TTC549 (cell line): ENCODE data around the gene OBP2B.
"Not testable (repeated sequence)": the region's sequence is repeated elsewhere in the genome, so short reads cannot be mapped to it uniquely, and the experiment has no call there.

ENCODE experiments used
- FAIRE-seq: peaks from 2 replicates; lab custom pipeline; 2012; peaks lifted over from hg19 to GRCh38; lab: Jason Lieb, UNC

OBP2B gene

GRCh38 chr9:133238272-133238850, 29.3 kb upstream of the OBP2B start:
- FAIRE-seq, result peak; percentile 32

GRCh38 chr9:133237035-133237731, 28.1 kb upstream of the OBP2B start:
- FAIRE-seq, result no peak

GRCh38 chr9:133236291-133237034, 27.4 kb upstream of the OBP2B start:
- not testable (repeated sequence) for FAIRE-seq

- no peak for FAIRE-seq
Measured at GRCh38 chr9:133235549-133236222, 26.6 kb upstream of the OBP2B start.

DNA sequence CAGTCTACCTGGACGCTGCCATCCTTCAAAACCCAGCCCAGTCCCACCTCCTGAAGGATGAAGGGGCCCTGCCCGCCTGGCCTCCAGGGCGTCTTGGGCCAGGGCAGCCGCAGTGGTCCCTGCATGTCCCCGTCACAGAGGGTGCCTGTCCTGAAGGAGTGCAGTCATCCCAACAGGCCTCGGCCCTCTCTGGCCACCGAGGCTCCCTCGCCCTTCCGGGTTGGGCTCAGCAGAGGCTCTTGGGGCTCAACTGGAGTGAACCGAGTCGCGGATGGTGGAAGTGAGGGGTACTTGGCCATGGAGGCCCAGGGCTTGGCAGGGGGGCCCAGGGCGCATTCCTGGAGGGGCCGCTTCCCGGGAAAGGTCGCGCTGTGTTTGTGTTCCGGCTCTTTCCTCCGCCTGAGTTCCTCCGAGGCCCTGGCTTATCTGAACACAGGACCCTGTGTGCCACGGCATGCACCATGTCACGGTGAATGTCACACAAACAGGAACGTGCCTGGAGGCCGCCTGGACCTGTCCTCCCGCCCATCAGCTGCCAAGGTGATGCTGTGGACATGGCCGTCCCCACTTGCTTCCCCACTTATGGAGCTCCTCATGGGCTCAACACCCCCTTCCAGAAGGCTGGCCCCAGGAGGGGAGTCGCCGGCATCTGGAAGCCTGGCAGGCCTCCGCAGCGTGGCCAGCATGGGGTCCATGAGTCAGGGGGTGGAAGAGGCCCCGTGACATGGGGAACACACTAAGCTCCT, 25.7 kb upstream of the OBP2B start:
- no peak for FAIRE-seq

DNA sequence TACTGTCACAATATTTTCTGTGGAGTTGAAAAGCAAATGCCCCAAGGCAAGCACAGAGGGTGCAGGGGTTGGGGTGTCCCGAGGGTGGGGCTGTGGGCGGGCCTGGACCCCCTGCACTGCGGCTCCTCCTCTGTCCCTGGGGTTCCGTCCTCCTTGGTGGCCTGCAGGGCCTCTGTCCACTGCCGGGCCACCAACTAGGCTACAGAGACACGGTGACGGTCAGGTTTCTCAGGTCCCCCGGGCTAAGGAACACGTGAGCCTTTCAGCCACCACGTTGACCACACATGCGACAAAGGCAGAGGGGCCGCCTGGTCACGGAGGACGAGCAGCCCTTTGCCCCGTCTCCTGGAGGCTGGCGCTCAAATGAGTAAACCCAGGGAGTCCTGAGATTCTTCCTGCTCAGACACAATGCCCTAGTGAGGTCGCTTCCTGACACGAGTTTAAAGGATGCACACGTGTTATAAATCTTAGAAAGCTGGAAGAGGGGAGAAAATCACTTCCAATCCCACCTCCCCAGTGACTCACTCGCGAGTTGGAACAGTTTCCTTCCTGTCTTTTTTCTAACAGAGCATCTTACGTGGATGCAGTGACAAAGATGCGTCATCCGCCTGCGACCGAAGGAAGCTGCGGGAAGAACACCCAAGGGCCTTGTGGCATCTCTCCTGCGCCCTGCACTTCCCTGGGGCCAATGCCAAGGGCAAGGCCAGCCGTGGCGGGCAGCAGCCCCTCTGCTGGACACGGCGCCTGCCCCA, 24.8 kb upstream of the OBP2B start:
- no peak for FAIRE-seq

DNA sequence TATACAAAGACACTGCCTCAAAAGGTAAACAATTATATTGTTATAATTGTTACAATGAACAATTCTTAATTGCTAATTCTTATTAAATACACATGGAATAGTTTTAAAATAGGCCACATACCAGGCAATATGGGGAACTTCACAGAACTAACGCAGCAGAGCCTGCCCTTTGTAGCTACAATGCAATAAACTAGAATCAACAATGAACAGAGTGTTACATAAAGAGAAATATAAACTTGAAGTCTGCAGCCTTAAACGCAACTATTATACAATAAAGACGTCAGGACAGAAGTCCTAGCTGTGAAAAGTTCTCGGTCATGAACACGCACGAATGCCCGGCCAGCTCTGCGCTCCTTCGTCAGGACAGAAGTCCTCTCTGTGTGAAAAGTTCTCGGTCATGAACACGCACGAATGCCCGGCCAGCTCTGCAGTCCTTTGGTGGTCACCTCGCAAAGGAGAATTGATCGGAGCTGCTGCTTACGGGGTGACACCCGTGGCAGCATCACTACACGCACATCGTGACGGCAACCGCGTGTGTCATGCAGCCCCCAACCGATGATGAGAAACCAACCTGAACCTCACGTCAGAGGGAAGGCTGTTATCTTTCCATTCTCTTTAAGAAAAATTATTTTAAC, 23.0 kb upstream of the OBP2B start:
- FAIRE-seq, result not testable (repeated sequence)

GRCh38 chr9:133230514-133230913, 21.5 kb upstream of the OBP2B start:
- FAIRE-seq, result not testable (repeated sequence)

GRCh38 chr9:133230093-133230492, 21.0 kb upstream of the OBP2B start:
- no peak for FAIRE-seq

DNA sequence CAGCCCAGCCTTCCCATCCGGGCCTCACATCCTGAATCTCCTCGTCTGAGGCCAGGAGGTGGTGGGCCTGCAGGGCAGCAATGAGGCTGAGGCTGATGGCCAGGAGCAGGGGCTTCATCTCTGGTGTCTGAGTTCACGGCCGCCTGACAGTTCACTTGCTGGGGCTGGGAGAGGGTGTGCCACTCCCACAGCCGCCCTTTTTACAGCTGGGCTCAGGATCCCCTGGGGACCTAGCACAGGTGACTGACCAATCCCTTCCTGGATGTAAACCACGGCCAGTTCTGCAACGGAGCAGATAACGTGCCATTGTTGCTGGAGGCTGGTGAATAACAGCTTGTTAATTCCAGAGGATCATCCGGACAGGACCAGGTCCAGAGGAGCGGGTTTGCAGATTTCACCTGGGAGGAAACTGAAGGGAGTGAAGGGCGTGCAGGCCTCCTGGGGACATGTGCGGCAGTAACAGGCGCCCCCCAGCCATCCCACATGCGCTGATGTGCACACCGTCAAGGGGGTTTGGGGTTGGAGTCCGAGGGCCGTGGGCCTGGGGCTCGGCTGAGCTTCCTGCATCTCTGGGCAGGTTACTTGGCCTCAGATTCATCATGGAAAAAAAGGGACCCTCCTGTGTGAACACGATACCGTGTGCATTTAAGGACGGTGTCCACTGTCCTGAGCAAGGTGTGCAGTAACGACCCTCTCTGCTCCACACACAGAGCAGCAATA, 19.6 kb upstream of the OBP2B start:
- not testable (repeated sequence) for FAIRE-seq

GRCh38 chr9:133227996-133228395, 18.9 kb upstream of the OBP2B start:
- FAIRE-seq, result not testable (repeated sequence)

- no peak for FAIRE-seq
Measured at GRCh38 chr9:133227242-133227860, 18.3 kb upstream of the OBP2B start.

- FAIRE-seq, result no peak
Measured at GRCh38 chr9:133226219-133227171, 17.4 kb upstream of the OBP2B start.

- no peak for FAIRE-seq
Measured at GRCh38 chr9:133225171-133226011, 16.3 kb upstream of the OBP2B start.

DNA sequence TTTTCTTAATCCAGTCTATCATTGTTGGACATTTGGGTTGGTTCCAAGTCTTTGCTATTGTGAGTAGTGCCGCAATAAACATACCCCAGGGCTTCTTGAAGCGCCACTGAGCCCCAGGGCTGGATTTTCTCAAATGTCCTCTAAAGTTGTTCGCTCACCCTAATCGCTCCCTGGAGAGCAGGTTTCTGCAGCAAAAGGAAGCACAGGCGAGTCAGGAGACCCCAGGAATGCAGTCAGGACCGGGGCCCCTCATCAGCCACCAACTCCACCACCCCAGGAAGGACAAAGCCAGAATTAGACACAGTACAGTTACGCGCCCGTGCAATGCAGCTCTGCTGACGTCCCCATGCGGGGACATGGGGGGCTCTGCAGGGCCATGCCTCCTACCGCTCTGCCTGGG, 15.7 kb upstream of the OBP2B start:
- FAIRE-seq, result no peak

DNA sequence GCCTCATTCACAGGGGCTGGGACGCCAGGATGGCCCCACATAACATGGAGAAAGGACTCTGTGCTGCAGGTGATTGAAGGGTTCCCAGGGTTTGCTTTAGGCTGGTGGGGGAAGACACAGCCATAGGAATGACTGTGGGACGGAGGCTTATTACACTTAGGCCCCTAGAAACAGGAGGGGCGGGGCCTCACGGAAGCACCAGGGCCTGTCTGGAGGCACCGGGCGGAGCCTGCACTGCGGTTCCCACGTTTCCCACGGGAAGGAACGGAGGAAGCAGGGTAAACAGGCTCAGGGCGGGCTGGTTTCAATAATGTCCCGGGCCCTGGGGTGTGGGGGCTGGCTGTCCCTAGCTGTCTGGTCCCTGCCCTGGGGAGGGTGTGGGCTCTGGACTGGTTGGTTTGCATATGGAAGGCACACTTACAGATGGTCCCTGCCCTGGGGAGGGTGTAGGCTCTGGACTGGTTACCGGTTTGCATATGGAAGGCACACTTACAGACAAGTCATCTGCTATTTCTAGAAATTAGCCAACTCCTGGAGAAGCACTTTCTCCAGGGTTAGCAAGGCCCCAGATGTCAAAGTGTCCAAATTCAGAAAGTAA, 14.2 kb upstream of the OBP2B start:
- not testable (repeated sequence) for FAIRE-seq

DNA sequence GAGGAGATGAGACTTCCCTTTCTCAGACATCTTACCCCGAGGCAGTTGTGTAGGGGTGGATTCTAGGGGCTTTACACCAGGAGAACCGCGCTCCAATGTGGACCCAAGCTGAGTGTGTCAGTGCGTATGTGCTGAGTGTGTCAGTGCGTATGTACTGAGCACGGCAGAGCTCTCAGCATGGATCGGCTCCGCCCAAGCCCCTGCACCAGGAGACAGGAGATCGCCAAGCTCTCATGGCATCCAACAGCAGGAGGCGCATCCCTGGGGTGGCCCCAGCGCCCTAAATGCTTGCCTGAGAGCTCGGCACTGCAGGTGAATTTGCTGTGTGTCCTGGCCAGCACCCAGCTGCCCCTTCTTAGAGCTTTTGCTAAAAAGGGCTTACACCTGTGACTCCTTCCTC, 12.9 kb upstream of the OBP2B start:
- FAIRE-seq, result not testable (repeated sequence)
